WERI-Rb-1 (cell line): ENCODE results near the gene USP22.

Experiments used
- DNase-seq: peaks from one replicate; pipeline ENCODE4 v3.0.0-alpha.2; 2020
- H3K27ac ChIP-seq: fragments of 250-450 bp; sonication (Bioruptor Pico); 2 replicates; pipeline ENCODE4 v1.5.1; 2020; ENCODE audit warnings: mild to moderate bottlenecking, moderate library complexity
- H3K27me3 ChIP-seq: fragments of 250-450 bp; sonication (Bioruptor Pico); 2 replicates; pipeline ENCODE4 v1.5.1; 2021; ENCODE audit warnings: mild to moderate bottlenecking, low read depth, moderate library complexity; ENCODE audit not compliant: insufficient read depth, severe bottlenecking
- H3K36me3 ChIP-seq: fragments of 250-450 bp; sonication (Bioruptor Pico); 2 replicates; pipeline ENCODE4 v1.5.1; 2020; ENCODE audit warnings: mild to moderate bottlenecking, moderate library complexity
- H3K4me3 ChIP-seq: 2 replicates; pipeline ENCODE4 v1.5.1; 2011; ENCODE audit warnings: low read depth, mild to moderate bottlenecking, control low read depth, low read length
- H3K9me3 ChIP-seq: fragments of 250-450 bp; sonication (Bioruptor Pico); 2 replicates; pipeline ENCODE4 v1.5.1; 2021; ENCODE audit warnings: mild to moderate bottlenecking, moderate library complexity; ENCODE audit not compliant: severe bottlenecking
- CTCF ChIP-seq: IDR thresholded peaks from 2 replicates; pipeline ENCODE4 v1.5.1; 2011; ENCODE audit warnings: low read depth, mild to moderate bottlenecking, control low read depth, inconsistent platforms, low read length

Gene USP22

DNA sequence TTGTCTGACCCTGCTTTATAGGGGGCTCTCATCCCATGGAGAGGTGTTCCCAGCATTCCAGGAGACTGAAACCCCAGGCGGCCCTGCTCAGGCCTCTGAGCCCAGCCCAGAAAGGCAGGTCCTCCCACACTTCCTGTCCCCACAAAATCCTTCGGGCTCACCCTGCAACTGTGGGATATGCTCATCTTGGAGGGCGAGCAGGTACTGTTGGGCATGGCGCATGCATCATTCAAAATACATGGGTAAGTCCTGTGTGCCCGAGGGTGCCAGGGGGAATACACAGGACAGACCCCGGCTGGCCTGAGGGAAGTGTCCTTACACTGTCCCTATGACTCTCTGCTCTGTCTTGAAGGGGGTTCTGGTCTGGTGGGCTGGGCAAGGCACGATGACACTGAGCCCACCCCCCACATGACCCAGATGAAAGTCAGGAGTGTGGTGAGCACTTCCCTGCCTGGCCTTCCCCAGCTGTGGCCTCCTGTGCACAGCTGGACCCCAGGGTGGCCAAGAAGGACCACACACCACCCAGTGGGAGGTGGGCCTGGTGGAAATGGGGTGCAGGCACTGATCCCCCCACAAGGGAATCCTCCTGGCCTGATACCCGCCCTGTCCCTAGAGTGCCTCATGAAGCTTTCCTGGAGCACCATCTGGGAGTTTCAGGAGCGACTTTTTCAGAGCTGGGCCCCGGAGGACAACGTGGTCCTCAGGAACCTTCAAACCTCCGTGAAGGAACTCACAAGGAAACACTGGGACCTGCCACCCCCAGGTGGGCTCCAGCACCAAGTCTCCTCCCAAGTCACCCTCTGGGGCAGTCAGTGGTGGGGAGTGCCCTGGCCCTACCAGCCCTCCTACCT is 46.7 kb downstream of the USP22 start:
- Histone ChIP-seq H3K27me3 (no peaks in the 10 kb centered on the region), H3K36me3 (peaks cover 23% of the 10 kb centered on the region), H3K9me3 (no peaks in the 10 kb centered on the region), H3K4me3 (no peak overlapping the region), H3K27ac (no peak overlapping the region)
- no peak for DNase-seq
- TF ChIP-seq CTCF = no peak

- no peak overlapping the region for H3K4me3 ChIP-seq
- no peak for DNase-seq
- peaks cover 18% of the 10 kb centered on the region for H3K36me3 ChIP-seq
- TF ChIP-seq CTCF = no peak
- H3K9me3 ChIP-seq = no peaks in the 10 kb centered on the region
- H3K27me3 ChIP-seq = no peaks in the 10 kb centered on the region
- no peak overlapping the region for H3K27ac ChIP-seq
Measured at GRCh38 chr17:20995164-20995872, 47.5 kb downstream of the USP22 start.

DNA sequence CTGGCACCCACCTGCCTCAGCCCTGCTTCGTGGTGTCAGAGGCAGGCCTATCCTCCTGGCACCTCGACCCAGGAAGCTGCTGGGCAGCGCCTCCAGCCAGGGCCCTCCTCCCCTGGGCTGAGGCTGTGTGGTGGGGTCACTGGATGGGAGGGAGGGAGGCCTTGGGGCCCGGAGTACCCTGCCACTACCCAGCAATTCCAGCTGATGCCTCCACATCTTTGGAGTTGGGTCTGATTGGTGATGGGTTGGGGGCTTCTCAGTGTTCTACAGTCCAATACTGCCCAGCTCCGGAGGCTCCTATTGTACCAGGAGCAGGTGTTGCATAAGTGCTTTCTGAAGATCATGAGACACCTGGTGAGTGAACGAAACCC is 48.0 kb downstream of the USP22 start:
- Histone ChIP-seq H3K27me3 (no peaks in the 10 kb centered on the region), H3K9me3 (no peaks in the 10 kb centered on the region), H3K36me3 (peaks cover 13% of the 10 kb centered on the region), H3K4me3 (no peak overlapping the region), H3K27ac (no peak overlapping the region)
- DNase-seq = no peak
- TF ChIP-seq CTCF = no peak

DNA sequence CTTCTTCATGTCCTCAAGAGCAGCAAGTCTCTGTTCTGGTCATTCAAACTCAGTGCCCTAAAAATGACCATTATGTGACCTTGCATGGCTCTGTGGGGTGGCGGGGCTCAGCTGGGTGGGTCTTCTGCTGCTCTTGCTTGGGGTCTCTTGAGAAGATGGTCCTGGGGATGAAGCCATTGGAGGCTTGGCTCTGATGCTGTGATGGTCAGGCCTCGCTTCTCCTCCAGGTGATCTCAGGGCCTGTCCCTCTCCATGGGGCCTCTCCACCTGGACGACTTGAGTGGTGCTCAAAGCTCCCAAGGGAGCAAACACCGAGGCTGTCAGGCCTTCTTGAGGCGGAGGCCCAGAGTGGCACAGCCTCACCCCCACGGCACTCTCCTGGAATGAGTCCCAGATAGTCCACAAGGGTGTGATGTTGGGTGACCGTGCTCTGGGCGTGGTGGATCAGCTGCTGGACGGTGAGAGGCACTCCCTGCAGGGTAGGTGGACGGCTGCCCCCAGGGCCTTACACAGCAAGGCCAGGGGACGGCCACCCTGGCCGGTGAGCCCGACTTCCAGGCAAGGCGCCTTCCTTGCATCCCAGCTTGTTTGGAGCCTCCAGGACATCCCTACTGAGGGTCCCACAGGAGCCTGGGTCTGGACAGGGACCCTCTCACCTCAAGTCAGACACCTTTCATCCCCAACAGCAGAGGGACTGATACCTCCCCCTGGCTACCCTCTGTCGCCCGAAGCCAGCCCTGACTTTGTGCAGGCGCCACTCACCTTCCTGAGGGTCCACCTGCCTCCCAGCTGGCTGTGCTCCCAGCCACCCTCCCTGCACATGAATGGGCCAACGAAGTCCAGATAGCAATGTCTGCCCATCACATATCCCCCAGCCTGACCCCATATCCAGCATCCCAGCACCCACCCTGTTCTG is 48.7 kb downstream of the USP22 start:
- Histone ChIP-seq H3K36me3 (peaks cover 6% of the 10 kb centered on the region), H3K4me3 (no peak overlapping the region), H3K27ac (no peak overlapping the region), H3K9me3 (no peaks in the 10 kb centered on the region), H3K27me3 (no peaks in the 10 kb centered on the region)
- TF ChIP-seq CTCF = no peak
- DNase-seq = no peak

- peak overlapping the region; percentile 33; the same call in 1 of the 2 replicates for H3K27ac ChIP-seq
- TF ChIP-seq CTCF = peak; percentile 79
- DNase-seq = peak; percentile 66
- H3K36me3 ChIP-seq = peaks cover under 1% of the 10 kb centered on the region; the same call in 1 of the 2 replicates
- H3K27me3 ChIP-seq = no peaks in the 10 kb centered on the region
- H3K4me3 ChIP-seq = no peak overlapping the region
- H3K9me3 ChIP-seq = no peaks in the 10 kb centered on the region
Measured at GRCh38 chr17:20992987-20993862, 49.6 kb downstream of the USP22 start.
